GM12865 (cell line): Measurements from ENCODE around the gene VPS39.
"Not testable (repeated sequence)": the region's sequence is repeated elsewhere in the genome, so short reads cannot be mapped to it uniquely, and the experiment has no call there.

Experiments
- DNase-seq: peaks from one replicate; pipeline ENCODE4 v3.0.0; 2010; ENCODE audit warnings: low read depth
- H3K4me3 ChIP-seq: 2 replicates; pipeline ENCODE4 v1.5.1; 2011; ENCODE audit warnings: mild to moderate bottlenecking, low read depth, low read length, control low read depth
- TF ChIP-seq, protein P1 (sequence below): IDR thresholded peaks from 2 replicates; pipeline ENCODE4 v1.5.1; 2011; ENCODE audit warnings: low read length, control low read depth, low read depth, inconsistent platforms; ENCODE audit not compliant: insufficient read depth; ENCODE audit errors: missing control alignments

Gene VPS39

DNA sequence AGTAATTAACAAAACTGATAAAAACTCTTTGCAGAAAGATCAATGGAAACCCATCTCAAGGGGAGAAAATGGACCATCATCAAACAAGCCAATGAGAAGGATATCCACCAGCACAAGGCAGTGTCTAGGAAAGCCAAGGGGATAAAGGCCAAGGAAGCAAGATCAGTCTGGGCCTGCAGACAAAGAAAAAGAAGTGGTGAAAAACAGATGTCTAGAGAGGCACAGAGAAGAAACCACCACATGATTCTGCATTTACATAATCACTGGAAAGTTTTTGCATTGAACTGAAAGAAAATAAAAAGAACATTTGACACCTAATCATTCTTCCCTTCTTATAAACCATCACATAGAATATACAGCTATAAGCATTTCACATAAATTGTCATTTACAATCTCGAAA, 23.0 kb upstream of the VPS39 start:
- TF ChIP-seq, protein P1, sequence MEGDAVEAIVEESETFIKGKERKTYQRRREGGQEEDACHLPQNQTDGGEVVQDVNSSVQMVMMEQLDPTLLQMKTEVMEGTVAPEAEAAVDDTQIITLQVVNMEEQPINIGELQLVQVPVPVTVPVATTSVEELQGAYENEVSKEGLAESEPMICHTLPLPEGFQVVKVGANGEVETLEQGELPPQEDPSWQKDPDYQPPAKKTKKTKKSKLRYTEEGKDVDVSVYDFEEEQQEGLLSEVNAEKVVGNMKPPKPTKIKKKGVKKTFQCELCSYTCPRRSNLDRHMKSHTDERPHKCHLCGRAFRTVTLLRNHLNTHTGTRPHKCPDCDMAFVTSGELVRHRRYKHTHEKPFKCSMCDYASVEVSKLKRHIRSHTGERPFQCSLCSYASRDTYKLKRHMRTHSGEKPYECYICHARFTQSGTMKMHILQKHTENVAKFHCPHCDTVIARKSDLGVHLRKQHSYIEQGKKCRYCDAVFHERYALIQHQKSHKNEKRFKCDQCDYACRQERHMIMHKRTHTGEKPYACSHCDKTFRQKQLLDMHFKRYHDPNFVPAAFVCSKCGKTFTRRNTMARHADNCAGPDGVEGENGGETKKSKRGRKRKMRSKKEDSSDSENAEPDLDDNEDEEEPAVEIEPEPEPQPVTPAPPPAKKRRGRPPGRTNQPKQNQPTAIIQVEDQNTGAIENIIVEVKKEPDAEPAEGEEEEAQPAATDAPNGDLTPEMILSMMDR = no peak
- H3K4me3 ChIP-seq = no peak overlapping the region
- DNase-seq = no peak

DNA sequence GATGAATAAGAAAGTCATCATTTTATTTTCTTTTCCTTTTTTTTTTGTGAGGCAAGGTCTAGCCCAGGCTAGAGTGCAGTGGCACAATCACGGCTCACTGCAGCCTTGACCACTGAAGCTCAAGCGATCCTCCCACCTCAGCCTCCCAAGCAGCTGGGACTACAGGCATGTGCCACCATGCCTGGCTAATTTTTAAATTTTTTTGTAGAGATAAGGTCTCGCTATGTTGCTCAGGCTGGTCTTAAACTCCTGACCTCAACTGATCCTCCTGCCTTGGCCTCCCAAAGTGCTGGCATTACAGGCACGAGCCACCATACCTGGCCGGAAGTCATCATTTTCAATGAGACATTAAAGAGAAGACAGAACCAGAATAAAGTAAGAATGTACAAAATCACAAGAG, 20.9 kb upstream of the VPS39 start:
- not testable (repeated sequence) for DNase-seq

DNA sequence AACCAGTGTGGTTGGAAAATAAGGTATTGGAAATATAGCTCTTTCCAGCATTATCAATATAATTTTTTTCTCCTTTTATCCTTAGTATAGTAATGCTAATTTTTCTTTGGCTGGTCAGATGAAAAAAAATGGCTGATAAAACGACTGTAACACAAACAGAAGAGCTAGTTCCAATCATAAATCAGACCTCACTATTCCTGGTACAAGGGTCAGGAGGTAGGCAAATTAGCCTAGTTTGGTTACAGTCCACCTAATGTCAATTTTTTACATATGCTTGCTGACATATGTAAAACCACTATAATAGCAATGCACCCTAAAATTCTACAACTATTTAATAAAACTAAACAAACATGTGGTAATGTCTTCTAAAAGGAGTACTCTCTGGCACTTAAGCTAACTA, 19.9 kb upstream of the VPS39 start:
- H3K4me3 ChIP-seq = no peak overlapping the region
- no peak for DNase-seq
- TF ChIP-seq, protein P1 = no peak

More for the DNA sequence above, 20.9 kb upstream of the VPS39 start:
- not testable (repeated sequence) for H3K4me3 ChIP-seq

DNA sequence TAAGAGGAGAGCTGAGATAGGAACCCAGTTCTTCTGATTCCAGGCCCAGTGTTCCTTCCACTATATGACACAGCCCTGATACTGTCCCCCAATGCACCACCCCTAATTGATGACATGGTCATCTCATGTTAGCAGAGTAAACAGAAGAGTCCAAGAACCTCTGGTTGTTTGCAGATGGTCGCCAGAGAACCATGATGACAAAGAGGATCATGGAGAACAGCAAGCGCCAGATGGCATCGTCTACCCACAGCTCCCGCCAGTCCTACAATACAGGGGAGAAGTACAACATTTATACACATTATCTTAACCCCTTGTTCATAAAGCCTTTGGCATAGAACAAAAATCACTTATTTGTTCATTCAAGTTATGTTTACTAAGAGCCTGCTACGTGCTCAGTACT, 18.5 kb upstream of the VPS39 start:
- H3K4me3 ChIP-seq = no peak overlapping the region
- no peak for DNase-seq
- TF ChIP-seq, protein P1 = no peak

DNA sequence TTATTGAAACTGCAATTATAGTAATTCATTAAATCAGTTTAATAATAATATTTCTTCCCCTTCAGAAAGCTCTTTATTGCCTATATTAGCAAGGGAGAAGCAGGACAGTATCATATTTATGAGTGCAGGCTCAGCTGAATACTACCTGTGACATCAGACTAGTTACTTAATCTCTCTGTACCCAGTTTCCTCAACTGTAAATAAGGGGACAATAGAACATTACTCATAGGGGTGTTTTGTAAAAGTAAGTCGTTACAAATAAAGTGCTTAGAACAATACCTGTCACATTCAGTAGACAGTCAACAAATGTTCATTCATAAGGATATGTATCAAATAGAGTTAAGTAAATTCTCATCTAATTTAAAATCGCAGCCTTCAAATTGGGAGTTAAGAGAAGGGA, 12.1 kb upstream of the VPS39 start:
- DNase-seq = no peak
- no peak overlapping the region for H3K4me3 ChIP-seq
- TF ChIP-seq, protein P1 = no peak

DNA sequence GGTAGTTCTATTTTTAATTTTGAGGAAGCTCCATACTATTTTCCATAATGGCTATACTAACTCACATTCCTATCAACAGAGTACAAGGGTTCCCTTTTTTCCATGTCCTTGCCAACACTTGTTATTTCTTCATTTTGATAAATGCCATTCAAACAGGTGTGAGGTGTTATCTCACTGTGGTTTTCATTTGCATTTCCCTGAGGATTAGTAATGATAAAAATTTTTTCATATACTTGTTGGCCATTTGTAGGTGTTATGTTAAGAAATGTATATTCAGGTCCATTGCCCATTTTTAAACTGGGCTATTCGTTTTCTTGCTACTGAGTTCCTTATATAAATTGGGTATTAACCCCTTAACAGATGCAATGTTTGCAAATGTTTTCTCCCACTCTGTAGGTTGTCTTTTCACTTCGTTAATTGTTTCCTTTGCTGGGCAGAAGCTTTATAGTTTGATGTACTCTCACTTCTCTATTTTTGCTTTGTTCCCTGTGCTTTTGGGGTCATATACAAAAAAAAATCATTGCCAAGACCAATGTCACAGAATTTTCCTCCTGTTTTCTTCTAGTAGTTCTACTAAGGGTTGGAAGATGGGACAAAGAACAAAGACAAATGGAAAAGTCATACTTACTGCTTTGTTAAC, 11.0 kb upstream of the VPS39 start:
- no peak overlapping the region for H3K4me3 ChIP-seq
- no peak for DNase-seq
- TF ChIP-seq, protein P1 = no peak

DNA sequence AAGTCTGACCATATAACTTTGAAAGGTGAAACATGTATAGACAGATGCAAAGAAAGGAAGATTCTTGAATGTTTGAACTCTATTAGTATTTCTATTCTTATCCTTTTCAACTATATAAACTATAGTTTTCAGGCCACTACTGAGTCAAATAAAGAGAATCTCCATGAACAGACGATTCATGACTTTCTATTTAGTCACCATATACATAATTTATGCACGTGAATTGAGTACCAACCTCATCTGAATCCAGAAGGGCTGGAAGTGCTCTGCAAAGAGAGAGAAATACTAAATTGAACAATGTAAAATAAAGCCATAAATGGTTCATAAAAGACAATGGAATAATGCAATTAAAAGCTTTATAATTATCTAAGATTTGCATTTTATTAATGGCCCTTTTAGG, 9.5 kb upstream of the VPS39 start:
- DNase-seq = no peak
- TF ChIP-seq, protein P1 = no peak
- H3K4me3 ChIP-seq = no peak overlapping the region
